NB4 (cell line): Measurements from ENCODE around the gene TPSB2.
"Not testable (repeated sequence)": the region's sequence is repeated elsewhere in the genome, so short reads cannot be mapped to it uniquely, and the experiment has no call there.

ENCODE experiments used
- DNase-seq: peaks from one replicate; pipeline ENCODE4 v3.0.0; 2010; ENCODE audit warnings: low read depth
- H3K4me3 ChIP-seq: one replicate; pipeline ENCODE4 v1.5.1; 2011; ENCODE audit warnings: mild to moderate bottlenecking, low read depth, low read length, moderate library complexity
- CTCF ChIP-seq: IDR thresholded peaks from one replicate; pipeline ENCODE4 v1.5.1; 2012; ENCODE audit warnings: low read depth, low read length
- MYC ChIP-seq: IDR thresholded peaks from 2 replicates; pipeline ENCODE4 v1.6.1; 2011; ENCODE audit warnings: low read depth, low read length
- POLR2A ChIP-seq: IDR thresholded peaks from 2 replicates; pipeline ENCODE4 v1.6.1; 2011; ENCODE audit warnings: mild to moderate bottlenecking; ENCODE audit not compliant: insufficient read length; ENCODE audit errors: extremely low read depth
- TF ChIP-seq, protein P1 (sequence below): IDR thresholded peaks from 2 replicates; pipeline ENCODE4 v1.6.1; 2011; ENCODE audit warnings: low read depth, low read length

TPSB2 gene

GRCh38 chr16:1194665-1195392, 35.2 kb downstream of the TPSB2 start:
- no peak overlapping the region for H3K4me3 ChIP-seq
- TF ChIP-seq, protein P1, sequence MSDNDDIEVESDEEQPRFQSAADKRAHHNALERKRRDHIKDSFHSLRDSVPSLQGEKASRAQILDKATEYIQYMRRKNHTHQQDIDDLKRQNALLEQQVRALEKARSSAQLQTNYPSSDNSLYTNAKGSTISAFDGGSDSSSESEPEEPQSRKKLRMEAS: no peak
- TF ChIP-seq MYC (no peak), POLR2A (no peak), CTCF (peak; percentile 43)
- DNase-seq: no peak

- no peak overlapping the region for H3K4me3 ChIP-seq
- TF ChIP-seq MYC (no peak), CTCF (no peak), POLR2A (no peak)
- TF ChIP-seq, protein P1: no peak
- no peak for DNase-seq
Measured at GRCh38 chr16:1193825-1194581, 36.0 kb downstream of the TPSB2 start.

DNA sequence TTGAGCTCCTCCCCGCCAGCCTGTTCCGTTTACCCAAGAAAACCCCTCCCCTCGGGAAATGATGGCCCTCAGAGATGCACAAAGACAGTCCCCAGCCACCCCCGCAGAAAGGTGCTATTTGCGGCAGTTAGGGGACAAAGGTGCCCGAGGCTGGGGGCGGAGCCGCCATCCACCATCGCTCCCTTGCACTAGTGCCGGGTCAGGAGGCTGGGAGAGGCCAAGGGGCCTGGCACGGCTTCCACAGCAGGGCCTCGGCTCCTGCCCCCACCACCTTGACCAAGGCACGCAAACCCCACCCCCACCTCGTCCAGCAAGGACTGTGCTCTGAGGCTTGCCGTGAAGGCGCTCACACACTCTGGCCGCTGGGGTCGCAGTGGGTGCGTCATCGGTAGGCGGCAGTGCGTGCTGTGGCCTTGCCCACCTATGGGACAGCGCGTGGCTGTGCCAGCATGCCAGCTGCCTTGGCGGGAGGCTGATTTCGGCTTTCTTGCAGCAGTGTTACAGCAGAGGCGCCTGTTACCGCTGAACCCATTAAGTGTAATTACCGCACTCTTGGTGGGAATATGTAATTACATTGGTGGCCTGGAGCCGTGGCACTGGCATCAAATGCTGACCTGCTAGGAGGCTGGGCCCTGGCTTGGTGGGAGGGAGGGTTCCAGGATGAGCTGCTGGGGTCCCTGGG, 36.7 kb downstream of the TPSB2 start:
- no peak overlapping the region for H3K4me3 ChIP-seq
- DNase-seq: peak; percentile 17
- TF ChIP-seq CTCF (no peak), MYC (no peak), POLR2A (no peak)
- TF ChIP-seq, protein P1: no peak

DNA sequence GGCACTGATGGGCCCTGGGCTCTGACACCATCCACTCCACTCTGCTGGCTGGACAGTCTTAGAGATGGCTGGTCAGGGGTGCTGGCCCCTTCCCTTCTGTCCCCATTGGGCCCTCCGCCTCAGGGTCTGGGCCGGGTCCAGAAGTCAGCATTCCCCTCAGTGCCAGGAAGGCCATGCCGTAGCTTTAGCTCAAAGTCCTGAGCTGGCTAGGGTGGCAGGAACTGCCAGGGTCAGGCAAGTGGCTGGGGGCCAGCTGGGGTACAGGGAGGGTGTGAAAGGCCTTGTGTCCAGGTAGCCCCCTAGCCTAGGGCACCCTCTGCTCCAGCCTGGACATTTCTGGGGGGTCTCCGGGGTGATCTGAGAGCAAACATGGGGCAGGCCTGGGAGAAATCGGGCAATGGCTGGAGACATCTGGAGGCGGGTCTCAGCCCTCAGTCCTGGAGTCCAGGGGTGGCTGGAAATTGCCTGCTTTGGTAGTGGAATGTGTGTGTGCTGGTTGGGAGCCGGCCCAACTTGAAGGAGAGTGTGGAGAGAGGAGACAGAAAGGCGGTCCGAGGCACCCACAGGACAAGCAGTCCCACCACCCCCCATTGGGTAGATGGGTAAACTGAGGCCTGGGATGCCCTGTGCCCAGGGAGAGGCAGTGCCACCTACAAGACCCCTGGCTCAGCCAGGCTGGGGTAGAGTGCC, 37.5 kb downstream of the TPSB2 start:
- H3K4me3 ChIP-seq: no peak overlapping the region
- TF ChIP-seq, protein P1: no peak
- no peak for TF ChIP-seq CTCF
- TF ChIP-seq POLR2A: no peak
- no peak for TF ChIP-seq MYC
- no peak for DNase-seq

DNA sequence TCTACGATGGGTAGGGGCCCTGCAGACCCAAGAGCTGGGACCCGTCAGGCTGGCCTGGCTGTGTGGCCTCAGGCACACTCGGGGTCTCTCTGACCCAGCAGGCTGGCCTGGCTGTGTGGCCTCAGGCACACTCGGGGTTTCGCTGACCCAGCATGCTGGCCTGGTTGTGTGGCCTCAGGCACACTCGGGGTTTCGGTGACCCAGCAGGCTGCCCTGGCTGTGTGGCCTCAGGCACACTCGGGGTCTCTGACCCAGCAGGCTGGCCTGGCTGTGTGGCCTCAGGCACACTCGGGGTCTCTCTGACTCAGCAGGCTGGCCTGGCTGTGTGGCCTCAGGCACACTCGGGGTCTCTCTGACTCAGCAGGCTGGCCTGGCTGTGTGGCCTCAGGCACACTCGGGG, 39.2 kb downstream of the TPSB2 start:
- DNase-seq, H3K4me3 ChIP-seq: not testable (repeated sequence)

DNA sequence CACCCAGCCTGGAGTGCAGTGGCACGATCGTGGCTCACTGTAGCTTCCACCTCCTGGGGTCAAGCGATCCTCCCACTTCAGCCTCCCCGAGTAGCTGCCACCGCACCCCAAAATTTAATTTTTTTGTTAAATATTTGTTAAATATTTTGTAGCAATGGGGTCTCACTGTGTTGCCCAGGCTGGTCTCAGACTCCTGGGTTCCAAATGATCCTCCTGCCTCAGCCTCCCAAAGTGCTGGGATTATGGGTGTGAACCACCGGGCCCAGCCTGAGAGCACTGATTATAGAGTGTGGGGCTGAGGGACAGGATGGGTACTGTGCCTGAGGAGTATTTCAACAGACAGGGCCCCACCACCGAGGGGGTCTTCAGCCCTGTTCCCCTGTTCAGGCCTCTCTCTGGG, 40.5 kb downstream of the TPSB2 start:
- no peak overlapping the region for H3K4me3 ChIP-seq
- TF ChIP-seq POLR2A (no peak), CTCF (no peak), MYC (no peak)
- no peak for DNase-seq
